HG02970 (cell line): ENCODE results near the gene FSTL5.
"Not testable (repeated sequence)": the region's sequence is repeated elsewhere in the genome, so short reads cannot be mapped to it uniquely, and the experiment has no call there.

Experiments used
- ATAC-seq: cut with Tn5 transposase; IDR thresholded peaks from one replicate; pipeline ENCODE4 v1.9.1; 2021; ENCODE audit warnings: mild to moderate bottlenecking, moderate library complexity, moderate number of reproducible peaks; ENCODE audit not compliant: unreplicated experiment, low FRiP score

FSTL5 gene

GRCh38 chr4:162104459-162105124 lies 59.2 kb downstream of the FSTL5 start:
- no peak for ATAC-seq

- ATAC-seq: not testable (repeated sequence)
These were observed 59.9 kb downstream of the FSTL5 start for GRCh38 chr4:162103908-162104307.

GRCh38 chr4:162102713-162103112 lies 61.1 kb downstream of the FSTL5 start:
- no peak for ATAC-seq

- ATAC-seq: no peak
These were observed 62.5 kb downstream of the FSTL5 start for GRCh38 chr4:162101337-162101736.

GRCh38 chr4:162075726-162076125 lies 88.1 kb downstream of the FSTL5 start:
- ATAC-seq: no peak

- no peak for ATAC-seq
These were observed 102.6 kb downstream of the FSTL5 start for GRCh38 chr4:162061214-162061613.

GRCh38 chr4:162059656-162060055 lies 104.1 kb downstream of the FSTL5 start:
- ATAC-seq: no peak

GRCh38 chr4:162056990-162057389 lies 106.8 kb downstream of the FSTL5 start:
- no peak for ATAC-seq

- no peak for ATAC-seq
These were observed 117.7 kb downstream of the FSTL5 start for GRCh38 chr4:162046135-162046534.

GRCh38 chr4:162038112-162038511 lies 125.7 kb downstream of the FSTL5 start:
- no peak for ATAC-seq

GRCh38 chr4:162017863-162018262 lies 145.9 kb downstream of the FSTL5 start:
- ATAC-seq: no peak

GRCh38 chr4:162016991-162017390 lies 146.8 kb downstream of the FSTL5 start:
- no peak for ATAC-seq

GRCh38 chr4:162016219-162016618 lies 147.6 kb downstream of the FSTL5 start:
- ATAC-seq: no peak

- no peak for ATAC-seq
These were observed 148.7 kb downstream of the FSTL5 start for GRCh38 chr4:162015090-162015489.

- ATAC-seq: no peak
These were observed 152.7 kb downstream of the FSTL5 start for GRCh38 chr4:162011089-162011488.

- no peak for ATAC-seq
These were observed 153.4 kb downstream of the FSTL5 start for GRCh38 chr4:162010362-162010761.

- ATAC-seq: no peak
These were observed 171.5 kb downstream of the FSTL5 start for GRCh38 chr4:161992317-161992716.

- no peak for ATAC-seq
These were observed 172.0 kb downstream of the FSTL5 start for GRCh38 chr4:161991811-161992210.

GRCh38 chr4:161990721-161991120 lies 173.1 kb downstream of the FSTL5 start:
- no peak for ATAC-seq

GRCh38 chr4:161988946-161989345 lies 174.9 kb downstream of the FSTL5 start:
- ATAC-seq: no peak

- no peak for ATAC-seq
These were observed 176.2 kb downstream of the FSTL5 start for GRCh38 chr4:161987611-161988010.

- ATAC-seq: no peak
These were observed 211.4 kb downstream of the FSTL5 start for GRCh38 chr4:161952382-161952781.
